Measurements from ENCODE around the gene PODNL1.

- TF ChIP-seq, protein P1, sequence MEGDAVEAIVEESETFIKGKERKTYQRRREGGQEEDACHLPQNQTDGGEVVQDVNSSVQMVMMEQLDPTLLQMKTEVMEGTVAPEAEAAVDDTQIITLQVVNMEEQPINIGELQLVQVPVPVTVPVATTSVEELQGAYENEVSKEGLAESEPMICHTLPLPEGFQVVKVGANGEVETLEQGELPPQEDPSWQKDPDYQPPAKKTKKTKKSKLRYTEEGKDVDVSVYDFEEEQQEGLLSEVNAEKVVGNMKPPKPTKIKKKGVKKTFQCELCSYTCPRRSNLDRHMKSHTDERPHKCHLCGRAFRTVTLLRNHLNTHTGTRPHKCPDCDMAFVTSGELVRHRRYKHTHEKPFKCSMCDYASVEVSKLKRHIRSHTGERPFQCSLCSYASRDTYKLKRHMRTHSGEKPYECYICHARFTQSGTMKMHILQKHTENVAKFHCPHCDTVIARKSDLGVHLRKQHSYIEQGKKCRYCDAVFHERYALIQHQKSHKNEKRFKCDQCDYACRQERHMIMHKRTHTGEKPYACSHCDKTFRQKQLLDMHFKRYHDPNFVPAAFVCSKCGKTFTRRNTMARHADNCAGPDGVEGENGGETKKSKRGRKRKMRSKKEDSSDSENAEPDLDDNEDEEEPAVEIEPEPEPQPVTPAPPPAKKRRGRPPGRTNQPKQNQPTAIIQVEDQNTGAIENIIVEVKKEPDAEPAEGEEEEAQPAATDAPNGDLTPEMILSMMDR (IDR thresholded peaks at IDR 0.05) = no peak
- TF ChIP-seq POLR2A (IDR thresholded peaks at IDR 0.05) = no peak
These were observed 45.3 kb downstream of the PODNL1 start for GRCh38 chr19:13892870-13893269.

All from breast epithelium (tissue), 3 donors.